K562 (cell line): ENCODE data around the gene SLC4A4. TPM values are rescaled to one million over a fixed set of nuclear protein-coding genes. Genes with fewer than 3 reads are reported as not detected.

Source experiments
- ATAC-seq: fragments of 200-7000 bp; cut with Tn5 transposase; 3 replicates; pipeline ENCODE4 v1.9.1; 2020; ENCODE audit warnings: moderate library complexity
- BruUV-seq: library from RNA; stranded (reverse); fragments of 400-500 nt; replicated peaks from 2 replicates; lab custom pipeline; 2021; lab: Mats Ljungman, UMichigan
- CTCF ChIA-PET: fragments of 300-600 bp; formaldehyde crosslinking; extraction: SDS; loops from one replicate; lab custom pipeline; 2021; ENCODE audit warnings: low intra/inter-chr PET ratio; lab: Yijun Ruan, JAX
- POLR2A ChIA-PET: fragments of 300-600, 350-650 bp; sonication (Branson Sonifier 250); formaldehyde crosslinking; extraction: SDS; loops from one replicate; lab custom pipeline; 2021; ENCODE audit warnings: antibody characterized with exemption, inconsistent platforms; lab: Yijun Ruan, JAX
- DNase-seq, 4 experiments: peaks; one replicate each; pipeline versions ENCODE4 v3.0.0 to v3.0.0-alpha.2; 2011 to 2018; ENCODE audit warnings: low spot score in 3 of 4, mixed read lengths in 3 of 4; ENCODE audit errors: extremely low read depth in 1 of 4
- FAIRE-seq: peaks from 2 replicates; lab custom pipeline; 2011; peaks lifted over from hg19 to GRCh38; lab: Jason Lieb, UNC
- H2AFZ ChIP-seq: 2 replicates; pipeline ENCODE4 v1.6.0; 2011; ENCODE audit warnings: low read depth, low read length, control low read depth, inconsistent platforms
- H3K27ac ChIP-seq: fragments of 200-600 bp; 3 replicates; pipeline ENCODE4 v1.8.0; 2011; ENCODE audit warnings: low read depth, mild to moderate bottlenecking, control low read depth, inconsistent platforms, low read length, moderate library complexity, mixed read lengths; ENCODE audit errors: extremely low read depth
- H3K27me3 ChIP-seq, 2 experiments: fragments of 300-600 bp in 1 of 2; 2 replicates in 1 of 2; 3 replicates in 1 of 2; pipeline versions ENCODE4 v1.6.0 to v1.8.0; 2011; ENCODE audit warnings: inconsistent platforms in 2 of 2, low read length in 2 of 2, mild to moderate bottlenecking in 1 of 2, mixed read lengths in 1 of 2, moderate library complexity in 1 of 2; ENCODE audit not compliant: control insufficient read depth in 2 of 2, insufficient read depth in 2 of 2
- H3K36me3 ChIP-seq: fragments of 300-600 bp; 3 replicates; pipeline ENCODE4 v1.8.0; 2011; ENCODE audit warnings: mild to moderate bottlenecking, low read length, inconsistent platforms; ENCODE audit not compliant: control insufficient read depth, insufficient read depth
- H3K4me1 ChIP-seq, 2 experiments: fragments of 200-600 bp in 1 of 2; replicated peaks in 1 of 2; 2 replicates in 1 of 2; 3 replicates in 1 of 2; pipeline versions ENCODE4 v1.5.1 to v1.8.0; 2011; ENCODE audit warnings: inconsistent platforms in 2 of 2, low read length in 2 of 2, mild to moderate bottlenecking in 1 of 2, mixed read lengths in 1 of 2, moderate library complexity in 1 of 2; ENCODE audit not compliant: control insufficient read depth in 2 of 2, insufficient read depth in 2 of 2
- H3K4me2 ChIP-seq: 2 replicates; pipeline ENCODE4 v1.6.1; 2011; ENCODE audit warnings: low read length, control low read depth, inconsistent platforms, mixed read lengths; ENCODE audit not compliant: insufficient read depth
- H3K4me3 ChIP-seq: fragments of 200-600 bp; sonication (generic), shearing (Covaris generic); 2 replicates; pipeline ENCODE4 v1.5.1; 2016; ENCODE audit warnings: control low read depth, inconsistent platforms
- H3K79me2 ChIP-seq: fragments of 200-600 bp; 3 replicates; pipeline ENCODE4 v1.8.0; 2011; ENCODE audit warnings: low read length, inconsistent platforms; ENCODE audit not compliant: control insufficient read depth, insufficient read depth
- H3K9ac ChIP-seq, 2 experiments: 2 replicates each; pipeline versions ENCODE4 v1.6.0 to v1.6.1; 2011; ENCODE audit warnings: low read depth in 2 of 2, low read length in 2 of 2, control low read depth in 1 of 2, inconsistent platforms in 1 of 2, mild to moderate bottlenecking in 1 of 2, mixed read lengths in 1 of 2; ENCODE audit not compliant: insufficient read depth in 1 of 2
- H3K9me1 ChIP-seq: one replicate; pipeline ENCODE4 v1.6.0; 2011; ENCODE audit warnings: inconsistent platforms, mild to moderate bottlenecking, low read length, moderate library complexity; ENCODE audit not compliant: control insufficient read depth, insufficient read depth
- H3K9me3 ChIP-seq: replicated peaks from 2 replicates; pipeline ENCODE4 v1.5.1; 2011; ENCODE audit warnings: low read depth, low read length, inconsistent platforms; ENCODE audit not compliant: control insufficient read depth, insufficient read depth
- H4K20me1 ChIP-seq: replicated peaks from 2 replicates; pipeline ENCODE4 v1.6.1; 2011; ENCODE audit warnings: low read length, inconsistent platforms, mixed read lengths; ENCODE audit not compliant: control insufficient read depth, insufficient read depth
- ATF7 ChIP-seq: fragments of 450-650 bp; IDR thresholded peaks from 2 replicates; pipeline ENCODE4 v1.7.1; 2014; ENCODE audit warnings: mild to moderate bottlenecking, moderate library complexity
- C11orf30 ChIP-seq: fragments of 450-650 bp; IDR thresholded peaks from 2 replicates; pipeline ENCODE4 v1.6.1; 2016; ENCODE audit warnings: low read depth, mild to moderate bottlenecking
- CAMTA2 ChIP-seq: fragments of 250-450 bp; sonication (Bioruptor Pico); conservative IDR thresholded peaks from 2 replicates; pipeline ENCODE4 v1.5.1; 2022
- MAFF ChIP-seq: IDR thresholded peaks from 2 replicates; pipeline ENCODE4 v1.6.1; 2012; ENCODE audit warnings: low read length, improper control_type of control experiment
- MAFG ChIP-seq: fragments of 450-650 bp; conservative IDR thresholded peaks from 2 replicates; pipeline ENCODE4 v1.6.1; 2016; ENCODE audit warnings: missing genetic modification characterization, missing compliant biosample characterization
- MAFK ChIP-seq: IDR thresholded peaks from 2 replicates; pipeline ENCODE4 v1.6.1; 2011; ENCODE audit warnings: low read length, improper control_type of control experiment
- TBP ChIP-seq: optimal IDR thresholded peaks from 2 replicates; pipeline ENCODE3; 2011; ENCODE audit warnings: low read depth, low read length, improper control_type of control experiment
- ZNF316 ChIP-seq: fragments of 450-650 bp; IDR thresholded peaks from 2 replicates; pipeline ENCODE4 v1.6.1; 2016
- WGBS: fragments of 100-300 bp; shearing (Covaris generic); methylation state at CpG from one replicate; pipeline ENCODE4 v1.1.6; 2016; ENCODE audit warnings: low coverage, mixed read lengths; ENCODE audit not compliant: insufficient coverage; ENCODE audit errors: missing lambda C conversion rate; 5-methylcytosine and 5-hydroxymethylcytosine counted together
- in situ Hi-C: fragments of 300-500 bp; cut with MboI; formaldehyde crosslinking; loops from 4 replicates; pipeline ENCODE4 v1.15.0; 2018; ENCODE audit warnings: inconsistent platforms, mixed read lengths
- intact Hi-C: fragments of 100-400 bp; cut with micrococcal nuclease; formaldehyde crosslinking; loops from 2 replicates; pipeline ENCODE4 v1.14.2; 2022
- polyA plus RNA-seq, 8 experiments: library from polyadenylated mRNA; depleted of rRNA in 4 of 8; stranded (reverse) in 5 of 8; unstranded in 3 of 8; fragments of >200 nt; fragmentation: Nextera tagmentation in 2 of 8; fragmentation: Illumina TruSeq in 1 of 8; extraction: Ambion mirVana in 2 of 8; extraction: Trizol in 1 of 8; gene quantifications; 2 replicates each; pipeline versions ENCODE4 v1.2.1 to v1.2.3, GENCODE V29; 2011 to 2014; ENCODE audit warnings: inconsistent platforms in 1 of 8, missing spikeins in 1 of 8
- total RNA-seq, 7 experiments: library from RNA; depleted of rRNA in 6 of 7; stranded (reverse); fragments of >200 nt in 6 of 7; fragmentation: Illumina TruSeq in 2 of 7; extraction: Trizol in 2 of 7; gene quantifications; 2 replicates each; pipeline versions ENCODE4 v1.2.1 to v1.2.3, GENCODE V29; 2011 to 2021; ENCODE audit warnings: low replicate concordance in 1 of 7

Gene SLC4A4
- total and polyA plus RNA-seq, 9 of the 15 experiments (the other 6 are each of a cell fraction or from before 2014, with no cell fraction given), result 0.01 to 0.18 (median 0.07) TPM; not detected in 2

GRCh38 chr4:71355971-71356370 lies 17.2 kb downstream of the SLC4A4 start (continued):
- TF ChIP-seq ATF7, result no peak

GRCh38 chr4:71356924-71357663 lies 18.3 kb downstream of the SLC4A4 start:
- H3K27ac ChIP-seq, result no peak overlapping the region
- H3K36me3 ChIP-seq, result no peaks in the 10 kb centered on the region
- WGBS, result 0% methylated on average over 6 of the region's 6 CpGs
- in situ Hi-C loops, result no loop called here
- no peak overlapping the region for H3K4me3 ChIP-seq
- CTCF ChIA-PET, result no interaction called here
- H3K9me1 ChIP-seq, result no peaks in the 10 kb centered on the region
- H3K4me2 ChIP-seq, result no peak overlapping the region
- no peak for FAIRE-seq
- H4K20me1 ChIP-seq, result no peaks in the 10 kb centered on the region
- no peaks in the 10 kb centered on the region for H3K9me3 ChIP-seq
- TF ChIP-seq MAFG, result peak; percentile 88
- peak; percentile 86 for TF ChIP-seq ZNF316
- TF ChIP-seq C11orf30, result peak; percentile 74
- TF ChIP-seq MAFK, result peak; percentile 92
- peak; percentile 91 for TF ChIP-seq MAFF
- no peak for TF ChIP-seq TBP
- no peak for TF ChIP-seq CAMTA2 (CRISPR knock-in tag)
- TF ChIP-seq, all 486 proteins: peak for 5
- no peak overlapping the region for H3K9ac ChIP-seq
- BruUV-seq, result no TSS peak
- H3K4me1 ChIP-seq, result no peaks in the 10 kb centered on the region
- intact Hi-C loops, result no loop called here
- no peaks in the 10 kb centered on the region for H3K79me2 ChIP-seq
- no peak for ATAC-seq
- no peaks in the 10 kb centered on the region; a peak in 1 of 5 replicates for H3K27me3 ChIP-seq
- DNase-seq, result no peak
- no peak overlapping the region for H2AFZ ChIP-seq
- POLR2A ChIA-PET, result no interaction called here
